GM19463 (cell line): Measurements from ENCODE around the gene GUCA2A.
"Not testable (repeated sequence)": the region's sequence is repeated elsewhere in the genome, so short reads cannot be mapped to it uniquely, and the experiment has no call there.

ENCODE experiments used
- ATAC-seq: cut with Tn5 transposase; IDR thresholded peaks from one replicate; pipeline ENCODE4 v1.9.1; 2021; ENCODE audit warnings: mild to moderate bottlenecking, moderate library complexity; ENCODE audit not compliant: unreplicated experiment

The GUCA2A gene, protein sequence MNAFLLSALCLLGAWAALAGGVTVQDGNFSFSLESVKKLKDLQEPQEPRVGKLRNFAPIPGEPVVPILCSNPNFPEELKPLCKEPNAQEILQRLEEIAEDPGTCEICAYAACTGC

DNA sequence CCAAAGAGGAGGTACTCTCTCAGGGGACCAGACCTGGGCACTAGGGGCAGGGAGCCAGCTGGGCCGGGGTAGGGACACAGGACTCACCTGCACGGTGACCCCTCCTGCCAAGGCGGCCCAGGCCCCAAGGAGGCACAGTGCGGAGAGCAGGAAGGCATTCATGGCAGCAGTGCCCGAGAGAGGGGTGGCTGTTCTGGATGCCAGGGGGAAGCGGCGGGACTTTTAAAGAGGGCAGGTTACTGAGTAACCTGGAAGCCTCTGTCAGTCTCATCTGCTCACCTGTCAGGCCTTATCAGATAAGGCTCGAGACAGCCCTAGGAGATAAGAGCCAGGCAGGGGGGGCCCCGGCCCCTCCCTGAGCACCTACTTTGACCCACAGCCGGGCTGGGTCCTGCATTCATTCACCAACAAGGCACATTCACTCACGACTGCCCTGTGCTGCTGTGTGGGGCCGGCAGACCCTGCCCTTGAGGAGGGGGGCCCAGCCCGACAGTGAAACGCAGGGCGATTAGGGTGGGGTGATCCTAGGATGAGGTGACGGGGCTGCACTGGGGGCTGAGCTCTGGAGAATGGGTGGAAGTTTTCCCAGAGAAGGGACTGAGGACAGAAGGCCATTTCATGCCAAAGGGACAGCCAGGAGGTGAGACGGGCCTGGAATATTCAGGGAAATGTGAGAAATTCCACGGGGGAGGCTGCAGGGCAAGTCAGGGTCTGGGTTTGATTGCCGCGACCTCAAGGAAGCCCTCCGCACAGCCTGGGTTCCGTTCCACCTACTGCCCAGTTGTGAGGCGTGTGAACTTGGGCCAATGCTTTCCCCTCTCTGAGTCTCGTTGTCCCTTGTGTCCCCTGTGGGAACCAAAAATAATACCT, at the start of gene GUCA2A:
Gene GUCA2A (minus strand): TSS at position 195 of the 870 bp plus-strand sequence. CDS start 33 bp downstream, at position 162.
- ATAC-seq = no peak

DNA sequence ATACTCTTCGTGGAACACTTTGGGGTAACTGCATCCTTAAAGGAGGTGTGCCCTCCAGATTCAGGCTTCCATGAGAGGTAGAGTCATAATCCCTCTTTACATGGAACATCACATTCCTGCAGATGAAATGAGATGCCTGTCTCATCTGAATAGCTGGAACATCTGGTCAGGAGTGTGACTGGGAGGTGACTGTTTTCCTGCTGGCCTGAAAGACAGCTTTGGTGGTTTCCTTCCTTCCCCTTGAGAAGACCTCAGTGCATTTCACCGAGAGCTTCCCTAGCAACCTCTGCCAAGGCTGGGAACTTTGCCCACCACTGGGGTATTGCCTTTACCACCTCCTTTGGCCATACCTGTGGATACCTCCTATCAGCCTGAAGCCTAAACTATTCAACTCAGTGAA, 46.7 kb upstream of the GUCA2A start:
- ATAC-seq = no peak

DNA sequence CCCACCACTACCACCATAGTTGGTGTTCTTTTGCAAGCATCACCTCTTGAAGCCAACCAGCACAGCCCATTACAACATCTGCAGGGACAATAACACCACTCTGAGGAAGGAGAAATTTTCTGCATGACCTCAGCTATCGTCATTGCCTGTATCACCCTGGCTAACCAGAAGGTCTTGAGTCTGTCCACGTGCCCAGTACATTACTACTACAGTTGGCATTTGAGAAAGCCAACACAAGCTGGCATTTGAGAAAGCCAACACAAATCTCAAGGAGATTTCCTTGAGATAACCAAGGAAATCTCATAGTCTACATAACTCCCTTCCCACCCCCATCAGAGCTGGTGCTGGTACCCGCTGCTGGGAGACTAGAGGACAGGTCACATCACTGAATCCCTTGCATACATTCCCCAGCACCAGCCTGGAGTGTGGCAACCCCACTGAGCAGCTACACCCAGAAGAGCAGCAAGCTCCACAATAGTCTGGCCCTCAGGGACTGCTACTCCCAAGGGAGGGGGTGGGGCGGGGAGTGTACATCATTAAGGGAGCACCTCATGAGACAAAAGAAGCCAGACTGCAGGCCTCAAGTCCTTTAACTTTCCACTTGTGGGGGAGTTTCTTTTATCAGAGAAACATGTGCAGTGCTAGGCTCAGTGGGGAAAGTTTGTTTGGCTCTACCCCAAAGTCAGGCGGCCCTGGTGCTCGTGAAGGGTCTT, 46.0 kb upstream of the GUCA2A start:
- ATAC-seq = no peak

DNA sequence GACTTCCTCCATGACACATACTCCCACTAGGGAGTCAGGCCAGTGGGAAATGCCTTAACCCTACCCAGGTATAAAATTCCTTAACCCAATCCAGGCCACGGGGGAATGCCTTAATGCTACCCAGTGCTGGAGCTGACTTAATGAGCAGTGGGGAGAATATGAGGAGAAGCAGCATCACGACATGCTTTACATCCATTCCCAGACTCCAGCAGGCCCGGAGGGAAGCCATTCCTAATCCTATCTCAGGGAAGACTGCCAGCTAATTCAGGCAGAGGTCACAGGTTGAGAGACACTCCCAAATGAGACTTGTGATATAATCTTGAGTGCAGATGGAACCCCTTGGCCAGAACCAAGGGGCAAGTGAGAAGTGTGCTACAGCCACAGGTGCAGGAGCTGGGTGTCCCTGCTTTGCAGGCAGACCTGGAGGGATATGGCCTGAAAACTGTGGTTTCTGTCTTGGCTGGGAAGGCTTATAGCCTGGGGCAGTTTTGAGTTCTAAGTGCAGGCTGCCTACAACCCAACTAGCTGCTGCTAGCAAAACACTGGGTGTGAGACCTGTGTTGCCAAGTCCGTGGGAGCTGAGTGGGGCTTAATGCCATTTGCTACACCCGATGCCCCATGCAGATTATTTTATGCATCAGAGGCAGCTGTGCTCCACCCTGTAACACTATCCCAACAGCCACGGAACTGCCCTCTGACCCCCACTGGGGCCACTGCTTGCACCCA, 45.1 kb upstream of the GUCA2A start:
- ATAC-seq = no peak

DNA sequence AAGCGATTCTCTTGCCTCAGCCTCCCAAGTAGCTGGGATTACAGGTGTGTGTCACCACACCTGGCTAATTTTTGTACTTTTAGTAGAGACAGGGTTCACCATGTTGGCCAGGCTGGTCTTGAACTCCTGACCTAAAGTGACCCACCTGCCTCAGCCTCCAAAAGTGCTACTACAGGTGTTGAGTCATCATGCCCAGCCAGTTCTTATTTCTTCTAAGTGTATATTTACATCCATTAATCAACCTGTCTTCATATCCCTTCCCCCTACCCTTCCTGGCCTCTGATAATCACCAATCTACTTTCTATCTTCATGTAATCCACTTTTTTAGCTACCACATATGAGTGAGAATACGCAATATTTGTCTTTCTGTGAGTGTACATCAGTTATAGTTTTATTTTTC, 42.4 kb upstream of the GUCA2A start:
- ATAC-seq = not testable (repeated sequence)

DNA sequence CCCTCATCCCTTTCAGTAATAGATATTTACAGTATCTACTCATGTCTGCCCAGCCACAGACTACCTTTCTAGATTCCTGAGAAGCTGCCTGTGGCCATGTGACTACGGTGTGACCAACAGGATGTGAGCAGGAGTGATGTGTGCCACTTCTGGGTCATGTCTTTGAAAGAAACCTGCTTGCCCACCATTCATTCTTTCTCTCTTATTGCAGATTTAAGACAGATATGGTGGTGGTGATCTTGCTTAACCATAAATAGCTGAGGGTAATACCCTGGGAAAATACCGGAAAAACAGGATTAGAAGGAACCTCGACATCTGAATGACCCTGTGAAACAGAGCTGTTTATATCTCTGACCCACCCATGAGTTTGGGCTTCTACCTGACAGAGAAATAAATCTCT, 41.6 kb upstream of the GUCA2A start:
- no peak for ATAC-seq

DNA sequence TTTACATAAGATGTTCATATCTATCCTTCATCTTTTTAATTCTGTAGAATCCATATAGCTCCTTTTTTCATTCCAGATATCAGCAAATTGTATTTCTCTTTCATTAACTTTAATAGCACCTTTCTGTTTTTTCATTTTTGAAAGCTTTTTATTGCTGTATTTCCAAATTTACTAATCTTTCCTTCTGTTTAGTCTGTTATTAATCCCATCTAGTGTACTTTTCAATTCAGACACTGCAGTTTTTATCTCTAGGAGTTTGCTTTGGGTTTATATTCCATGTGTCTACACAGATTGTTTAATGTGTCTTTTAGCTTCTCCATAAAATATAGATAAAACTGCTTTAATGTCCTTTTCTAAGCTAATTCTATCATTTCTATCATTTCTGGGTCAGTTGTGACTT, 37.4 kb upstream of the GUCA2A start:
- no peak for ATAC-seq

DNA sequence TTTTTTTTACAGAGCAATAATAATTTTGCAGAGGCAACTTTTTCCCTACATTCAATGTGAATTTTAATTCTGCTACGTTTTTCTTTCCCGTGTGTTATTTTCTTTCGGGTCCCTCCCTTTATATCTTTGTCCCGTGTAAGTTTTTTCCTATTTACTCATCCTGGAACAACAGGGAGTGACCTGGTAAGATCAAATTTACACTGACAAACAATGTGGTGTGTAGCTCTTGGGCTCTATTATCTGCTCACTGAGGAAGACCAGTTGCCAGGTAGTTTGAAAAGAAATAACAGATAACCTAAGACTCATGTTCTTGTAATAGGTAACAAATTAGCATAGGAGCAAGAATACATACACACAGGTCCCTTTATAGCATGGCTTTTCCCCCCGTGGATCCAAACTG, 33.7 kb upstream of the GUCA2A start:
- ATAC-seq = no peak

DNA sequence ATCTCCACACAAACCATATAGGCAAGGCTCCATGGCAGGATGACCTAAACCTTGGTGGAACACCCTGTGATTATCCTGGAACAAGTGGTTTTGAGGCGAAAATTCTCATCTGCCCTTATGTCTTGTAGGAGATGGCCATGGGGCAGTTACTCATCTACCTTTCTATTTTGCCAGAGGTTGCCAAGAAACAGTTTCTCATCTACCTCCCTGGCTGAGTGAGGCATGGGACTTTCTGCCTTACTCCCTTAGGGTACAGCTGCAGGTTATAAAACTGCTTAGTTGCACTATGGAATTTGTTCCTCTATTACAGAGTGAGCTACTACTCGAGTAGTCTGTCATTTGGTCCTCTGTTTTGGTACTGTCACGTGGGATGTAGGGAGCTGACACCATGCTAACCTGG, 31.3 kb upstream of the GUCA2A start:
- no peak for ATAC-seq

DNA sequence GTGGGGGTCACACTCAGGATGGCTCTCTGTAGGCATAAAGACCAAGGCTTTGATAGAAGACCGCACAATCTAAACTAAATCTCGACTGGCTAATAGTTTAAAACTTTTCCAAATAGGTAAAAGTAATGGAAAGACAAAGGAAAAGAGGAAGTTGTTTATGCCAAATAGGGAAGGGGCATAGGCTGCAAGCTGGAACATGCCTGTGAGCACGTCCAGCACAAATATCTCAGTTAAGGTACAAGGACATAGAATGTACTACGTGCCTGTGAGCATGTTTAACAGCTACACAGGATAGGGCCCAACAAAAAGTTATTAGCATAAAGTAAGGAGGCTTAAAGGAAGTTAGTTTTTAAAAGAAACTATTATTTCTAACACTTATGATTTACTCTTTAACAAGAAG, 27.6 kb upstream of the GUCA2A start:
- ATAC-seq = no peak

DNA sequence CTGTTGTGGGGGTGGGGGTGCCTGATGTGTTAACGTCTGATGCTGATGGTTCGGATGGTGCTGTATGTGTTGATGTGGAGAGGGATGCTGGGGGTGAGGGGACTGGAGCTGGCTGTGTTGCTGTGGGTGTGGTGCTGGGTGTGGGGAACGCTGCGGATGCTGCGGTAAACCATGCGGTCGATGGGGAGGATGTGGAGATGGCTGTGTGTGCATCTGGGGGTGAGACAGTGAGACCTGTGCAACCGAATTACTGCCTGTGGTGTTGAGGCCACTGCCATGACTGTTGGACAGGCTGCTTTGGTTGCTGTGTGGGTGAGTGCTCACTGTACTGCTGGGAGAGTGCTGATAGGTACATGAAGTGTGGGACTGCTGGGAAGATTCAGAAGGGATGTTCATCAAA, 26.8 kb upstream of the GUCA2A start:
- ATAC-seq = no peak

DNA sequence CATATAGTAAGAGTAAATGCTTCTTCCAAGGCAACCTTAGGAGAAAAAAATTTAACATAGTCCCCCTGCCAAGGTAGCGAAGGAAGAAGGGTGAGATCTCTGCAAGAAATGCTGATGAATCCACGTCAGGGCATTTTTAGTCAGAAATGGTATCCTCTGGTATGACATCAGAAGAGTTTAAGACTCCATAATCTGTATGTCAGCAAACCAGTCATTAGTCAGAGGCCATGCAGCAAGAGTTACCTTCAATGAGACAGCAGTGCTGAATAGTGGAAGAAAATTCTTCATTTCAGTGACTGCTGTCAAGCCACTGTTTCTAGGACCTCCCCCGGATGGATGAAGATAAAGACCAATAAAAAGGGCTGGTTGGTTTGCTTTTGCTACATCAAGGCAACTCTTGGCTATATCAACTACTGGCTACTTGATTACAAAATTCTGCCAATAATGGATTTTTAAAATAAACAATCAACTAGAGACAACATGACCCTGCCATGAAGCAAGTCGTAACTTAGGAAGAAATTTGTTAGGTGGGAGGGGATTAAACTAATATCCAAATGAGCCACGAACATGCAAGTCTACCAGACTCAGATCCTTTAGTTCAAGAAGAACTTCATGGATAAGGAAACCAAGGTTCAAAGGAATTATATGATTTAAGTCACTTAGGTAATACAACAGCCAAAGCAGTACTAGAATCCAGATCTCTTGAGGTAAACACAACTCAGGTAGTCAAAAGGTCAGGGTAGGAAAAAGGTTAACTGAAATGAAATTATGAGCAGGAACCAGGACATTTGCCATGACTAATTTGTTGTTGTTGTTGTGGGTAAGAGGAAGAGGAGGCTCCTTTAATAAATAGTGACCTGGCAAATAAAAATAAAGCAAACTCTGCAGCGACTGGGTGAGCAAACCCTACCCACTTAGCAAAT, 25.6 kb upstream of the GUCA2A start:
- ATAC-seq = no peak

DNA sequence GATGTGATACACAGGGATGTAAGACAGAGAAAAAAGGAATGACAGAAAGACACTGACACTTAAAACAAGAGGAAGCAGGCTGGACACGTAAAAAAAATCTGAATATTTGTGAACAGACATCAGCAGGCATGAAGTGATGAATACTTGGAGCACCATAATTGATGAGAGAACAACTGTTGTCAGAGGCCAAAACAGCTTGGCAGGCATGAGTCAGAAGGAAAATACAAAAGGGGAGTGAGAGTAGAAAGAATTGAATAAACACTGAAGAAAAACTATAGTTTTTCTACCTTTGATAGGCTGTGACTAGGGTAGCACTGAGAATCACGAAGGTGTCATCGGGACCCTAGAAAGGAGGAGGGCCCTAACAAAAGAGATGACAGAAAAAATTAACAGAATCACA, 21.6 kb upstream of the GUCA2A start:
- no peak for ATAC-seq

DNA sequence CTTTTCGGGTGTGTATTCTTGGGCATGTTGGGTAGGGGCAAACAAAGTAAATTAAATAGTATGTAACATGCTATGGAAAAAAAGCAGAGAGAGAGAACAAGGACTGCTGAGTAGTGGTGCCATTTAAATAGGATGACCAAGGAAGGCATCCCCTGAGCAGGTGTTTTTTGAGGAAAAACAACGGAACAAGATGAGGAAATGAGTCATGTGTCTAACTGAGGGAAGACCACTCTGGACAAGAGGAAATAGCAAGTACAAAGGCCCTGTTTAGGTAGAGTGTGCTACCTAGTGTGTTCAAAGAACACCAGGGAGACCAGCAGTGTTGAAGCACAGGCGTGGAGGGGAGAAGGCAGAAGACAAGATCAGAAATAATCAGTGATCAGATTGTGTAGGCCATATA, 20.1 kb upstream of the GUCA2A start:
- no peak for ATAC-seq

DNA sequence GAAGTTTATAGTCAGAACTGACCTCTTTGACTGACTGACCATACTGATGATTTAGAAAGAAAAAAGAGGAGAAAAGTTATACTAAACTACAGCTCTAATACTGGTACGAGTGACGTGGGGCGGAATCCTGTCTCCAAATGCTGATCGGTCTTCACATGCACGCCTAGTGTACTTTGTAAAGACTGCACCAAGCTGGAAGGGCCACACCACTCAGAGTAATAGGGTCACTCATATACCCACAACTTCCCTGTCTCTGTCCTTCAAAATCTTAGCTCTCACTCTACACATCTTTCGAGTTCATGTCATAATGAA, 19.4 kb upstream of the GUCA2A start:
- ATAC-seq = no peak

DNA sequence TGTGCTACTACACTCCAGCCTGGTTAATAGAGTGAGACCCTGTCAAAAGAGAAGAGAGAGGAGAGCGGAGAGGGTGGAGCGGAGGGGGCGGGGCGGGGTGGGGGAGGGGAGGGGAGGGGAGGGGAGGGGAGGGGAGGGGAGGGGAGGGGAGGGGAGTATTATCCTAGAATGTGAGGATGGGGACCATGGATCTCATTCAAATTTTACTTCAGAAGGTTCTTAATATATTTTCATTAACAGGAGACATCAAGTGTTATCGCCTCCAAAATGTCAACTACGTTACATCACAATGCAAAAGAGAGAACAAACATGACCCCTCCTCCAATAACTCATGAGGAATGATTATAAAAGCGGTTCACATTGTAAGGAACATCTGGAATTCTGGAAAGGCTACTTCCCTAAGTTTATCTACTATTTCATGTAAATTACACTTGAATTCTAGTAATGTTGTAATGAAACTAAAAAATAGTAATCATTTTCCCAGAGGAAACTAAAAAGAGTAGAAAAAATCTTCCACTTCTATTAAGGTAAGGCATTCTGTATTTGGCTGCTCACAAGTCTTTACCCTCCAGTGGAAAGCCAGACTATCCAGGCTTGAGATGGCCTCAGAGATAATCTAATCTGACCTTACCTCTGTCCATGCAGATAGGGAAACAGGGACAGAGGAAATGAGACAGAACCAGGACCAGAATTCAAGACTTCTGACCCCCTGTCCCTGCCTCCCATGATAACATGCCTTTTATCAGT, 18.8 kb upstream of the GUCA2A start:
- no peak for ATAC-seq

DNA sequence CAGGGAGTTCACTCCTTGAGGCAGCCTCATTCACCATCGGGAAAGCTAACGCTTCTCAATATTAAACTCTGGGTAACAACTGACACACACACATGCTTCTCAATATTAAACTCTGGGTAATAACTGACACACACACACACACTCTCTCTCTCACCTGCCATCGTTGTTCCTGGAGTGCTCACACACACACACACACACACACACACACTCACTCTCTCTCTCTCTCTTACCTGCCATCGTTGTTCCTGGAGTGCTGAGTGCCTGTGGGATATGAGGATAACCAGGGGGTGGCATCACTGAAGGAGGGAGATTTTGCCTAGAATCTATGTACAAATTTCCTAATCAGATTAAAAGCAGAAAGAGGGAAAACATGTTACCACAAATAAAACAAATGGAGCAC, 17.1 kb upstream of the GUCA2A start:
- ATAC-seq = no peak

DNA sequence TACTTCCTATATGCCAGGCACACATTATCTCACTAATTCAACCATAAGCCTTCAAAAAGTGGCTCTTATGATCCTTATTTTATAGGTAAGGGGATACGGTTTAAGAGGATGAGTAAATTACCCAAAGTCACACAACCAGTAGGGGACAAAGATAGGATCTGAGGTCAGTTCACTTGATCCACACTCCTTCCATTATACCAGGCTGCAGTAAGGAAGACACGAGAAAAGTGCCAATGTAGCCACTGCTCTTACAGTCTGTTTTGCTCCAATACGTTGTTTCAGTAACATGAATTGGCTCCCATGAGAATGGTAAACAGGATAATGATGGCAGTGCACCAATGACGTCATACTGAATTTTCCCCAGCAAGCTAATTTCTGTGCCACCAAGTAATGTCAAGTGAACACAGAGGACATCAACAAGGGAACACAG, 15.4 kb upstream of the GUCA2A start:
- ATAC-seq = no peak

DNA sequence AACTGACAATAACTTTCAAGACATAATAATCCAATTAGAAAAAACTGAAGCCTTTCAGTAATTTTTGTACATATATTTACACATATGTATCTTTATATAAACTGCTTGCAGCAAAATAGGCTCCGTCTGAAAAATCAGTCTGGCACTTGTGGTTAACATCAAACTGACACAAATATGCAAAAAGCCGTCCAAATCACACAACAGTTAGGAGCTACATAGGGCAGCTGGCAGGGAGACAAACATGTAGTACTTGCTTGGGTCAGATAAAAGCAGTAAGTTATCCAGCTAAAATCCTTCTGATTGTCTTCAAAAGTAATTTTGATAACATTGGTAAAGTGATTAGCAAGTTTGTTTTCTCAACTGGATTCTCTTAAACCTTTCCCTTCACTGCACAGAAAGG, 14.7 kb upstream of the GUCA2A start:
- no peak for ATAC-seq

DNA sequence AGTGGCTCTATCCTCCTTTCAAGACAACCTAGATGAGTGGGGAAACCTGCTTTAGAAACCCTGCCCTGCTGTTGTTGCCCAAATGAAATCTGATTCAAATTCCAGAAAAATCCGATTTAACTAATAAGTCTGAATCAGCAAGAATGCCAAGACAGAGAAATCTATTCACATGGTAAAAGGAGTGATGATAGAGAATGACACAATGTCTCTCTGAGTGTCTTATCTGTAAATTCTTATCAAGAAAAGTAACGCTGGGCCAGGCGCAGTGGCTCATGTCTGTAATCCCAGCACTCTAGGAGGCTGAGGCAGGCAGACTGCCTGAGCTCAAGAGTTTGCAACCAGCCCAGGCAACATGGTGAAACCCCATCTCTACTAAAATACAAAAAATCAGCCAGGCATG, 13.7 kb upstream of the GUCA2A start:
- ATAC-seq = no peak
